Keratinocyte (primary cell): ENCODE measurements around the gene SLC19A1. TPM values are rescaled to one million over a fixed set of nuclear protein-coding genes. Genes with fewer than 3 reads are reported as not detected.

Experiments
- DNase-seq: peaks from one replicate; pipeline ENCODE4 v3.0.0-alpha.2; 2011; ENCODE audit warnings: low read depth, missing footprints, low spot score
- FAIRE-seq: peaks from 2 replicates; lab custom pipeline; 2011; peaks lifted over from hg19 to GRCh38; lab: Jason Lieb, UNC
- H2AFZ ChIP-seq: 2 replicates; pipeline ENCODE4 v1.6.0; 2012; ENCODE audit warnings: low read length, control low read depth, inconsistent platforms; ENCODE audit not compliant: control insufficient read depth
- H3K27ac ChIP-seq: 2 replicates; pipeline ENCODE4 v1.5.1; 2011; ENCODE audit warnings: low read length; ENCODE audit not compliant: control insufficient read depth, insufficient read depth
- H3K27me3 ChIP-seq: 3 replicates; pipeline ENCODE4 v1.6.0; 2011; ENCODE audit warnings: low read length; ENCODE audit not compliant: control insufficient read depth, insufficient read depth; ENCODE audit errors: extremely low read depth
- H3K36me3 ChIP-seq, 2 experiments: 2 replicates in 1 of 2; 3 replicates in 1 of 2; pipeline ENCODE4 v1.5.1; 2011; ENCODE audit warnings: low read length in 2 of 2, mild to moderate bottlenecking in 1 of 2; ENCODE audit not compliant: control insufficient read depth in 2 of 2, insufficient read depth in 2 of 2; ENCODE audit errors: extremely low read depth in 1 of 2
- H3K4me1 ChIP-seq: 3 replicates; pipeline ENCODE4 v1.5.1; 2011; ENCODE audit warnings: low read length; ENCODE audit not compliant: control insufficient read depth, insufficient read depth; ENCODE audit errors: extremely low read depth
- H3K4me2 ChIP-seq: 3 replicates; pipeline ENCODE4 v1.6.0; 2011; ENCODE audit warnings: low read depth, low read length; ENCODE audit not compliant: control insufficient read depth, insufficient read depth; ENCODE audit errors: extremely low read depth
- H3K4me3 ChIP-seq, 3 experiments: fragments of 200-600 bp in 1 of 3; sonication (generic) in 1 of 3; 2 replicates in 2 of 3; 3 replicates in 1 of 3; pipeline ENCODE4 v1.5.1; 2011 to 2016; ENCODE audit warnings: low read length in 3 of 3, mild to moderate bottlenecking in 3 of 3, control low read depth in 2 of 3, inconsistent platforms in 1 of 3, low read depth in 1 of 3, mixed read lengths in 1 of 3, mixed run types in 1 of 3, moderate library complexity in 1 of 3; ENCODE audit not compliant: control insufficient read depth in 2 of 3, insufficient read depth in 2 of 3; ENCODE audit errors: extremely low read depth in 1 of 3
- H3K79me2 ChIP-seq: 2 replicates; pipeline ENCODE4 v1.6.0; 2012; ENCODE audit warnings: low read length; ENCODE audit not compliant: control insufficient read depth, insufficient read depth
- H3K9ac ChIP-seq: 3 replicates; pipeline ENCODE4 v1.6.0; 2011; ENCODE audit warnings: low read length; ENCODE audit not compliant: control insufficient read depth, insufficient read depth; ENCODE audit errors: extremely low read depth
- H3K9me1 ChIP-seq: 3 replicates; pipeline ENCODE4 v1.6.0; 2011; ENCODE audit warnings: low read length; ENCODE audit not compliant: control insufficient read depth, insufficient read depth; ENCODE audit errors: extremely low read depth
- H3K9me3 ChIP-seq: 2 replicates; pipeline ENCODE4 v1.5.1; 2012; ENCODE audit warnings: low read depth, low read length; ENCODE audit not compliant: control insufficient read depth
- H4K20me1 ChIP-seq: 3 replicates; pipeline ENCODE4 v1.6.0; 2011; ENCODE audit warnings: low read length; ENCODE audit not compliant: control insufficient read depth, insufficient read depth; ENCODE audit errors: extremely low read depth
- EZH2 ChIP-seq: IDR thresholded peaks from one replicate; pipeline ENCODE4 v1.6.1; 2012; ENCODE audit warnings: inconsistent platforms, mild to moderate bottlenecking, low read length, moderate library complexity
- dilution Hi-C: fragments of 300-500 bp; cut with MboI; formaldehyde crosslinking; loops from one replicate; pipeline ENCODE4 v1.7.0; 2020; ENCODE audit warnings: low sequenced_read_pairs; ENCODE audit not compliant: extremely low pct_ligation_motif_present
- polyA plus RNA-seq, 5 experiments: library from polyadenylated mRNA; depleted of rRNA in 3 of 5; stranded (reverse) in 3 of 5; stranded (forward) in 1 of 5; unstranded in 1 of 5; fragments of >200 nt; gene quantifications; 1 replicate in 1 of 5; 2 replicates in 3 of 5; 3 replicates in 1 of 5; pipeline versions ENCODE4 v1.2.1 to v1.2.3, GENCODE V29; 2011 to 2012; ENCODE audit warnings: missing spikeins in 2 of 5, low read depth in 1 of 5, low replicate concordance in 1 of 5
- TF ChIP-seq, protein P1 (sequence below), 3 experiments: IDR thresholded peaks in 1 of 3; conservative IDR thresholded peaks in 1 of 3; optimal IDR thresholded peaks in 1 of 3; 2 replicates in 2 of 3; 3 replicates in 1 of 3; pipeline versions ENCODE3 to v1.5.1; 2011; ENCODE audit warnings: low read length in 3 of 3, mild to moderate bottlenecking in 3 of 3, moderate library complexity in 2 of 3, control low read depth in 1 of 3, inconsistent platforms in 1 of 3; ENCODE audit not compliant: insufficient read depth in 2 of 3; ENCODE audit errors: extremely low read depth in 1 of 3

Gene SLC19A1
- polyA plus RNA-seq, 1 donor (not counting 4 experiments of a cell fraction or from before 2014, with no cell fraction given), result 3.8 TPM

DNA sequence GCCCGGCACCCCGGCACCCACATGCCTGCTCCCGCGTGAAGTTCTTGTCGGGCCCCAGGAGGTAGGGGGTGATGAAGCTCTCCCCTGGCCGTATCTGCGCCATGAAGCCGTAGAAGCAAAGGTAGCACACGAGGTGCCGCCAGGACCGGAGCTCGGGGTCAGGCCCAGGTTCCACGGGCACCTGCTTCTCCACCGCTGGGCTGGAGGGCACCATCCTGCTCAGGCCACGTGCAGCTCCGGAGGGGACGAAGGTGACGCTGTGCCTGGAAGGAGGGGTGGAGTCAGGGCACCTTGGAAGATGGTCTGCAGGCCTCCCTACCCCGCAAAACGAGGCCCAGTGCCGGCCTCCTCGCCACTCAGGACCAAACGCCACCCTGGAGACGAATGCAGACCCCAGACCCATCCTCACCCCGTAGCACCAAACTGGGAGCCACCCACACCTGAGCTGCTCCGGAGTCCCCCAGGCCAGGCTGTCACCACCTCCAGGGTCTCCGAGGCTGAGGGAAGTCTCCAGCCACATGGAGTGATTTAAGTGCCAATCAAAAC lies 4.4 kb downstream of the SLC19A1 start:
- DNase-seq (no peak), FAIRE-seq (no peak)
- H3K4me2 ChIP-seq, result no peak overlapping the region
- H3K27me3 ChIP-seq, result no peaks in the 10 kb centered on the region
- dilution Hi-C loops, result no loop called here
- no peak overlapping the region for H3K27ac ChIP-seq
- H3K9me1 ChIP-seq, result no peaks in the 10 kb centered on the region
- peaks cover 3% of the 10 kb centered on the region for H3K79me2 ChIP-seq
- no peak overlapping the region for H2AFZ ChIP-seq
- H3K36me3 ChIP-seq, result peaks cover 0 to 9% of the 10 kb centered on the region in 2 experiments
- H3K9ac ChIP-seq, result no peak overlapping the region
- no peak for TF ChIP-seq EZH2
- TF ChIP-seq, protein P1, sequence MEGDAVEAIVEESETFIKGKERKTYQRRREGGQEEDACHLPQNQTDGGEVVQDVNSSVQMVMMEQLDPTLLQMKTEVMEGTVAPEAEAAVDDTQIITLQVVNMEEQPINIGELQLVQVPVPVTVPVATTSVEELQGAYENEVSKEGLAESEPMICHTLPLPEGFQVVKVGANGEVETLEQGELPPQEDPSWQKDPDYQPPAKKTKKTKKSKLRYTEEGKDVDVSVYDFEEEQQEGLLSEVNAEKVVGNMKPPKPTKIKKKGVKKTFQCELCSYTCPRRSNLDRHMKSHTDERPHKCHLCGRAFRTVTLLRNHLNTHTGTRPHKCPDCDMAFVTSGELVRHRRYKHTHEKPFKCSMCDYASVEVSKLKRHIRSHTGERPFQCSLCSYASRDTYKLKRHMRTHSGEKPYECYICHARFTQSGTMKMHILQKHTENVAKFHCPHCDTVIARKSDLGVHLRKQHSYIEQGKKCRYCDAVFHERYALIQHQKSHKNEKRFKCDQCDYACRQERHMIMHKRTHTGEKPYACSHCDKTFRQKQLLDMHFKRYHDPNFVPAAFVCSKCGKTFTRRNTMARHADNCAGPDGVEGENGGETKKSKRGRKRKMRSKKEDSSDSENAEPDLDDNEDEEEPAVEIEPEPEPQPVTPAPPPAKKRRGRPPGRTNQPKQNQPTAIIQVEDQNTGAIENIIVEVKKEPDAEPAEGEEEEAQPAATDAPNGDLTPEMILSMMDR (optimal IDR thresholded peaks at IDR 0.05 in 1 of 3, IDR thresholded peaks at IDR 0.05 in 1 of 3, conservative IDR thresholded peaks at IDR 0.05 in 1 of 3; ENCODE audit: extremely low read depth in 1 of 3, insufficient read depth in 2 of 3, low read length in 3 of 3), result no peak
- H3K4me3 ChIP-seq, result no peak overlapping the region
- H4K20me1 ChIP-seq, result peaks cover 4% of the 10 kb centered on the region
- peaks cover 10% of the 10 kb centered on the region for H3K4me1 ChIP-seq
- H3K9me3 ChIP-seq, result no peaks in the 10 kb centered on the region

DNA sequence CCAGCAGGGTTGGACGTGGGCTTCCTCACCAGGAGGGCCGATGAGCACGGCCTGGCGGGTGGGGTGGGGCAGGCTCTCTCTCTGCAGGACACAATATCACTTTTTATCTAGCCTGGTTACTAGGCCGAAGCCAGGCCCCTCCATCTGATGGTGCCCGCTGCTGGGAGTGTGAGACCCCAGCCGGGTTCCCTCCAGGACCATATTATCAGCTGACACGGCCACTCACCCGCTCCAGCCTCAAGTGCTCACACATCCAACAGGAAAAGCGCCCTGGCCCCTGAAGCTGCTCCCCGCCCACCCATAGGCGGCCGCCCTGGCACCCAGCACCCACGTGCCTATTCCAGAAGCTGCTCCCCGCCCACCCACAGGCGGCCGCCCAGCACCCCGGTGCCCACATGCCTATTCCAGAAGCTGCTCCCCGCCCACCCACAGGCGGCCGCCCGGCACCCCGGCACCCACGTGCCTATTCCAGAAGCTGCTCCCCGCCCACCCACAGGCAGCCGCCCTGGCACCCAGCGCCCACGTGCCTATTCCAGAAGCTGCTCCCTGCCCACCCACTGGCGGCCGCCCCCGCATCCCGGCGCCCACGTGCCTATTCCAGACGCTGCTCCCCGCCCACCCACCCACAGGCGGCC lies 5.0 kb downstream of the SLC19A1 start:
- H3K27me3 ChIP-seq, result no peaks in the 10 kb centered on the region
- H3K4me2 ChIP-seq, result no peak overlapping the region
- peaks cover 3% of the 10 kb centered on the region for H3K79me2 ChIP-seq
- H3K4me3 ChIP-seq, result no peak overlapping the region
- no peak overlapping the region for H2AFZ ChIP-seq
- no peak for TF ChIP-seq EZH2
- TF ChIP-seq, protein P1 (optimal IDR thresholded peaks at IDR 0.05 in 1 of 3, IDR thresholded peaks at IDR 0.05 in 1 of 3, conservative IDR thresholded peaks at IDR 0.05 in 1 of 3; ENCODE audit: extremely low read depth in 1 of 3, insufficient read depth in 2 of 3, low read length in 3 of 3), result no peak
- H3K9me1 ChIP-seq, result no peaks in the 10 kb centered on the region
- H3K27ac ChIP-seq, result no peak overlapping the region
- H3K9ac ChIP-seq, result no peak overlapping the region
- no peak for DNase-seq
- peaks cover 0 to 9% of the 10 kb centered on the region in 2 experiments for H3K36me3 ChIP-seq
- no peaks in the 10 kb centered on the region for H3K9me3 ChIP-seq
- dilution Hi-C loops, result no loop called here
- H4K20me1 ChIP-seq, result peaks cover 4% of the 10 kb centered on the region
- peaks cover 10% of the 10 kb centered on the region for H3K4me1 ChIP-seq
- no peak for FAIRE-seq
